ENCODE data around the gene MAP3K2. TPM values are rescaled to one million over a fixed set of nuclear protein-coding genes. Genes with fewer than 3 reads are reported as not detected.

The MAP3K2 gene
- total and polyA plus RNA-seq, 4 donors, result 5.9 to 46.2 (median 17.0) TPM

GRCh38 chr2:127378720-127379119 lies 9.1 kb downstream of the MAP3K2 start (continued):
- no peak for TF ChIP-seq ATF3 (IDR thresholded peaks at IDR 0.05)

GRCh38 chr2:127377262-127377661 lies 10.5 kb downstream of the MAP3K2 start:
- no peak overlapping the region for H3K27ac ChIP-seq (ENCODE audit: low read depth in 1 of 2, low read length in 2 of 2)
- no peaks in the 10 kb centered on the region for H3K27me3 ChIP-seq (ENCODE audit: control insufficient read depth in 4 of 4, insufficient read depth in 4 of 4, low read length in 3 of 4)
- no peak overlapping the region for H3K4me3 ChIP-seq (ENCODE audit: low read depth in 1 of 3, low read length in 3 of 3)
- 96% methylated on average over 1 of the region's 1 CpG for WGBS
- H3K9ac ChIP-seq (ENCODE audit: low read depth in 1 of 2, low read length in 2 of 2), result no peak overlapping the region
- TF ChIP-seq NR2F2 (IDR thresholded peaks at IDR 0.05), result no peak
- peaks cover 3 to 9% (median 6%) of the 10 kb centered on the region in 4 donors for H3K4me1 ChIP-seq (ENCODE audit: control insufficient read depth in 4 of 4, insufficient read depth in 4 of 4, low read length in 3 of 4)
- peaks cover 0 to 2% (median 1%) of the 10 kb centered on the region in 4 donors for H3K36me3 ChIP-seq (ENCODE audit: control insufficient read depth in 4 of 4, insufficient read depth in 3 of 4, low read depth in 1 of 4, low read length in 3 of 4)
- no peaks in the 10 kb centered on the region for H3K9me3 ChIP-seq (ENCODE audit: control insufficient read depth in 4 of 4, low read length in 3 of 4)
- DNase-seq (ENCODE audit: low spot score), result no peak

- peaks cover 0 to 2% (median 1%) of the 10 kb centered on the region in 4 donors for H3K36me3 ChIP-seq (ENCODE audit: control insufficient read depth in 4 of 4, insufficient read depth in 3 of 4, low read depth in 1 of 4, low read length in 3 of 4)
- no peaks in the 10 kb centered on the region for H3K9me3 ChIP-seq (ENCODE audit: control insufficient read depth in 4 of 4, low read length in 3 of 4)
- 92% methylated on average over 8 of the region's 8 CpGs for WGBS
- H3K4me3 ChIP-seq (ENCODE audit: low read depth in 1 of 3, low read length in 3 of 3), result no peak overlapping the region
- DNase-seq (ENCODE audit: low spot score), result no peak
- TF ChIP-seq GABPA (IDR thresholded peaks at IDR 0.05 in 1 of 2, conservative IDR thresholded peaks at IDR 0.05 in 1 of 2) (no peak), ATF3 (IDR thresholded peaks at IDR 0.05) (no peak), FOXA2 (IDR thresholded peaks at IDR 0.05) (no peak), MAX (IDR thresholded peaks at IDR 0.05) (no peak), JUND (IDR thresholded peaks at IDR 0.05) (no peak), RXRA (IDR thresholded peaks at IDR 0.05) (no peak), REST (IDR thresholded peaks at IDR 0.05) (no peak), HNF4G (IDR thresholded peaks at IDR 0.05) (no peak), CTCF (IDR thresholded peaks at IDR 0.05; ENCODE audit: low read depth, low read length, missing input control) (no peak), SP1 (IDR thresholded peaks at IDR 0.05) (no peak), TAF1 (conservative IDR thresholded peaks at IDR 0.05) (no peak), YY1 (IDR thresholded peaks at IDR 0.05) (no peak), FOXA1 (IDR thresholded peaks at IDR 0.05) (no peak), EGR1 (IDR thresholded peaks at IDR 0.05; ENCODE audit: low read depth in 2 of 2) (no peak), HNF4A (conservative IDR thresholded peaks at IDR 0.05) (no peak), NR2F2 (IDR thresholded peaks at IDR 0.05) (no peak), ZBTB33 (IDR thresholded peaks at IDR 0.05) (no peak)
- H3K9ac ChIP-seq (ENCODE audit: low read depth in 1 of 2, low read length in 2 of 2), result no peak overlapping the region
- no peak overlapping the region for H3K27ac ChIP-seq (ENCODE audit: low read depth in 1 of 2, low read length in 2 of 2)
- H3K27me3 ChIP-seq (ENCODE audit: control insufficient read depth in 4 of 4, insufficient read depth in 4 of 4, low read length in 3 of 4), result no peaks in the 10 kb centered on the region
- peaks cover 2 to 5% (median 3%) of the 10 kb centered on the region in 4 donors for H3K4me1 ChIP-seq (ENCODE audit: control insufficient read depth in 4 of 4, insufficient read depth in 4 of 4, low read length in 3 of 4)
Observed at GRCh38 chr2:127376257-127376656, 11.5 kb downstream of the MAP3K2 start.

All from liver (tissue), 9 donors.